WTC11 (cell line): ENCODE measurements around the gene P3H1.

ENCODE experiments used
- ATF3 ChIP-seq: sonication (generic); formaldehyde crosslinking; conservative IDR thresholded peaks from 2 replicates; pipeline ENCODE4 v1.8.1; 2022; ENCODE audit warnings: mild to moderate bottlenecking, missing genetic modification reagents
- ZNF416 ChIP-seq: fragments of 250-450 bp; sonication (Bioruptor Pico); IDR thresholded peaks from 2 replicates; pipeline ENCODE4 v1.9.0; 2021; ENCODE audit warnings: mild to moderate bottlenecking, inconsistent platforms

- TF ChIP-seq ZNF416 (CRISPR knock-in tag) (no peak), ATF3 (CRISPR knock-in tag) (no peak)
Measured at GRCh38 chr1:42766741-42767509, at the start of gene P3H1, which contains the start of gene C1orf50.
